GM21526 (cell line): Measurements from ENCODE around the gene FAM163B.

Experiments
- ATAC-seq: cut with Tn5 transposase; IDR thresholded peaks from one replicate; pipeline ENCODE4 v1.9.1; 2021; ENCODE audit warnings: moderate library complexity; ENCODE audit not compliant: unreplicated experiment, low FRiP score

FAM163B gene

GRCh38 chr9:133603135-133603927 is 5.9 kb downstream of the FAM163B start:
- no peak for ATAC-seq

DNA sequence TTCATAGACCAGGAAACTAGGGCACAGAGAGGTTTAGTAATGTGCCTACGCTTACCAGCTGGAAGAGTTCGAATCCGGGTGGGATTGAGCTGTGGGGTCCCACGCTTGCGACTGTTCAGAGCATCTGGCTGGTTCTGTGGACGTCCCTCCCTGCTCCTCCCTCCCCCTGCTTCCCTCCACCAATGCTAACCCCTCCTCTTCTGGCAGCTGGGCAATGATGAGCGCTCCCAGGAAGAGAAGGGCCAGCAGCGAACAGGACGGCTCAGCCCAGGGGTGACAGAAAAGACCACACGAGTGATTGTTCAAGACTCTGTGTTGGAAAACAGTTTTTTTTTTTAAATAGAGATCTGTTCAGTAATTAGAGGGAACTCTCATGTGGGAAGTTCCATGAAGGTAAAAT is 6.9 kb downstream of the FAM163B start:
- no peak for ATAC-seq

DNA sequence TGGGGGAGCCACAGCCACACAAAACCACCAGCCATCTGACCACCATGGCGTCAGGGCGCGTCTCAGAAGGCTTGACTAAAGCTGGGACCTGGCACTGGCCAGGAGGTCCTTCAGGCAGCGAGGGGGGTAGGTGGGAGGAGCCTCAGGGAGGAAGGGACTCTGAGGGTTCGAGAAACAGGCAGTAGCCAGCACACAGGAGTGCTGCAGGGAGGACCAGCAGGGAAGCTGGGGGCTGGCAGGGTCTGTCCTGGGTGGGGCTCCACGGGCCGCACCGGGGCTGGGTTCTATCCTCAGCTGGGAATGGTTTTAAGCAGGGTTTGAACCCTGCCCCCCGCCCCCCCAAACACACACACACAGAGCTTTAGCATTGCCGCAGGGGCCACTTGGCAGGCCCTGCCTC is 7.4 kb downstream of the FAM163B start:
- ATAC-seq, result no peak

DNA sequence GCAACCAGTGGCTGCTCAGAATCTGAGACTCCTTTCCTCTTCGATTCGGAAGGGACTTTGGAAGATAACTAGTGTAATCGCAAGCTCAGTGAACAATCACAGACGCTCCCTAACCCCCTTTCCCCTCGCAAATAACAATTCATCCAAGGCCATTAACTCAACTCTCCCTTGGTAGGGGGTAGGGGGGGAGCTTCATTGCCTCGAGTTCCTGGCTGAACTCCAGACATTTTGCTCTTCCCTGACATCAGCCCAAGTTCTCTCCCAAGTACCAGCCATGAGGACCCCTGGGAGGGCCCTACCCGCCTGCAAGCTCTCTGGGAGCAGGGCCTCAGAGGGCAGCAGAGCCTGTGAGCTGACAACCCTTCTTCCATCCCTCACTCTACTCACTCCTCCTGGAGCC is 8.4 kb downstream of the FAM163B start:
- no peak for ATAC-seq

DNA sequence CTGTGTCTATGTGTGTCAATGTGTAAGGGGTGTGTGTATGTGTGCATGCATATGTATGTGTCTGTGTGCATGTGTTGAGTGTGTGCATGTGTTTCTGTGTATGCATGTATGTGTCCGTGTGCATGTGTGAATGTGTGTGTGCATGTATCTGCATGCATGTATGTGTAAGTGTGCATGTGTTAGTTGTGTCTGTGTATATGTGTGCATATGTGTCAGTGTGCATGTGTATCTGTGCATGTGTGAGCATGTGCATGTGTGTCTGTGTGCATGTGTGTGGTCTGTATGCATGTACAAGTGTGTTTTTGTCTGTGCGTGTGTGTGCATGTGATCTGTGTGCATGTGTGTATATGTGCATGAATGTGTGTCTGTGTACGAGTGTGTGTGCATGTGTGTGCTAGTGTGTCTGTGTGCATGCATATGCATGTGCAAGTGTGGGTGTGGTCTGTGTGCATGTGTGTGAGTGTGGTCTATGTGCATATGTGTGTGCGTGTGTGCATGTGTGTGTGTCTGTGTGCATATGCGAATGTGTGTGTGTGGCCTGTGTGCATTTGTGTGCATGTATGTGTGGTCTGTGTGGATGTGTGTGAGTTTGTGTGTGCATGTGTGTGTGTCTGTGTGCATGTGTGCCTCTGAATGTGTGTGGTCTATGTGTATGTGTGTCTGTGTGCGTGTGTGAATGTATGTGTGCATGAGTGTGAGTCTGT is 9.6 kb downstream of the FAM163B start:
- ATAC-seq, result no peak

DNA sequence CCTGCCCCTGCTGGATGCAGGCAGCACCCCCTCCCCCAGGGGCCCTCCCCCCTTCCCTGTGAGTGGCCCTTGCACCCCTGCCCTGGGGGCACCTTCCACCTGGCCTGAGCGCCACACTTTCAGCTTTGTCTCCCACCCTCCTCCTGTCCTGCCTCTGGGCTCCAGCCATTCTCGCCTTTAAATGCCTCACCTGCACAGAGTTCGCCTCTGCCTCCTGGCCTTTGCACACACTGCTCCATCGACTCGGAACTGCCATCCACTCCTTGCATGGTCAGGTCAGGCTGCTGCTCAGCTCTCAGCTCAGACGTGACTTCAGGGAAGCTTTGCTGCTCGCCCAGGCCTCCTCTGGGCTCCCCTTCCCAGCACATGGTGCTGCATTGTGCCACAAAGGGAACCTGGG is 10.2 kb downstream of the FAM163B start:
- ATAC-seq, result no peak

- no peak for ATAC-seq
These were observed 11.8 kb downstream of the FAM163B start for GRCh38 chr9:133597316-133597957.

GRCh38 chr9:133595910-133596309 is 13.3 kb downstream of the FAM163B start:
- no peak for ATAC-seq

GRCh38 chr9:133594310-133594709 is 14.9 kb downstream of the FAM163B start:
- ATAC-seq, result no peak

GRCh38 chr9:133593587-133594253 is 15.5 kb downstream of the FAM163B start:
- no peak for ATAC-seq

- no peak for ATAC-seq
These were observed 16.3 kb downstream of the FAM163B start for GRCh38 chr9:133592731-133593409.

- ATAC-seq, result no peak
These were observed 17.2 kb downstream of the FAM163B start for GRCh38 chr9:133591985-133592384.

DNA sequence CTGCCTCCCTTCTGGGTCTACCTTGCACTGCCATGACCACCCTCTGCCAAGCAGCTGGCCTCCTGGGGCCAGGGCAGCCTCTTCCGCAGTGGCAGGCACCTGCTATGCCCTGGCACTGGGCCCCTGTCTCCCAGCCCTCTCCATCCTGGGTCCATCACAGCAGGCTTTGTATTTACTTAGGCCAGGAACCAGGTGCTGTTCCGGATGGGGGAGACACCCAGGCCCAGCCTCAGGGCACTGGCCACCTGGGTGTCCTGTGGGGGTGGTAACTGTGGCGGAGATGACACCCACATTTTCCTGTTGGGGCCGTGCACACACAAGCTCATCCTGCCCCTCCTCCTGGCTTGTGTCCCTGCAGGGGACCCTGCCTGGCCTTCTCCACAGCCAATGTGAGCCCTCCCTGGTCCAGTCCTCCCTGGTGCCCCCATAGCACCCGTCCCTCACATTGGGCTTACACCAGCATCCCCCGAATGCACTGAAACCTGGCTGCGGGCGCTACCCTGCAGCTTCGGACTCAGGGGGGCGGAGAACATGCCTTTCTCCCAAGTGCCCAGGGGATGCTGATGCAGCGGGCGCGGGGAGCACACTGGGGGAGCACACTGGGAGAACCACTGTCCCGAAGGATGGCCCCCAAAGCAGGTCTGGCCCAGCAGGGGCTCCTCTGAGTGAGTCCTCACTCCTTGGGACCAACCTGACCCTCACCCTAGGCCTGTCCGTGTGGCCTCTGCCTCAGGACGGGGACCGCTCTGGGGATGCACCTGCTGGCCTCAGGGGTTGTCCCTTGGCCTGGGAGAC is 17.9 kb downstream of the FAM163B start:
- no peak for ATAC-seq

- ATAC-seq, result no peak
These were observed 18.8 kb downstream of the FAM163B start for GRCh38 chr9:133590231-133590855.

DNA sequence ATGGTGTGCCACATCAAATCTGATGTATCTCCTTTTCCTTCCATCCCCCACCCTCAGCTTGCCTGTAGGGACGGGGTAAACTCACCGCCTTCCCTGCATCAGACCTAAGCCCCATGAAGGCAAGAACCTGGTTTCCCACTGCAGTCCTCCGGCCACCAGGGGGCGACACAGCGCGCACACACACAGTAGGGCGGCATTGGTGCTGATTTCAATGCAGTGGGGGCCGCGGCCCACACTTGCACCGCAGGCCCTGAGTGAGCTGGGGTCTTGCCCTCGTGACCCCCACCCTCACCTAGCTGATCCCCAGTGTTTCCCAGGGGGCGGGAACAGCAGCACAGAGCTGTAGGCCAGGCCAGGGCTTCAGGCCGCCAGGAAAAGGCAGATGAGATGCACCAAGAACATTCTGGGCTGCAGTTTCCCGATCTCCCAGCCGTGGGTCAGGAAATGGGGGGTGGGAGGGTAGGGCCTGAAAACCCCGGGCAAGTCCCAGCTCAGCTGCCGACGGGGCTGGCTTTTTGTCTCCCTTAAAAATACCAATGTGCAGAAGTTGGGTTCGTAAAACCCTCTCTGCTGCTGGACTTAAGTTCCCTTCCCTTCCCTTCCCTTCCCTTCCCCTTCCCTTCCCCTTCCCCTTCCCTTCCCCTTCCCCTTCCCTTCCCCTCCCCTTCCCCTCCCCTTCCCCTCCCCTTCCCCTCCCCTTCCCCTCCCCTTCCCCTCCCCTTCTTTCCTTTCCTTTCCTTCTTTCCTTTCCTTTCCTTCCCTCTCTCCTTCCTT is 19.5 kb downstream of the FAM163B start:
- ATAC-seq, result no peak

DNA sequence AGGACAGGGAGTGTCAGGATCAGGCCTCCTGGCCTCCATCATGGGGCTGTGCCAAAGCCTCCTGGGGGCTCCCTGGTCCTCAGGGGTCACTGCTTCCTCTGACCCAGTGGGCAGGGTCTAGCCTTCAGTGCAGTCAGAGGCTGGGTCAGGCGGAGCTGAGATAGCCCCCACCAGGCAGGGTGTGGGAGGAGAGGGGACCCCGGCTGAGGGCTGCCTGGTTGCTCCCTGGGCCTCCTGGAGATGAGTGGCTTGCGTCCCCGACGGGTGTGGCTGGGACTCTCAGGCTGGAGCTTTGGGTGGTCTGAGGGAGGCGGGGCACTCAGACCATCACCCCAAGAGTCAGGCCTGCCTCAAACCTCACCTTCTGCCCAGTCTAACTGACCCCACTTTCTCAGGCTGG is 21.7 kb downstream of the FAM163B start:
- ATAC-seq, result no peak

DNA sequence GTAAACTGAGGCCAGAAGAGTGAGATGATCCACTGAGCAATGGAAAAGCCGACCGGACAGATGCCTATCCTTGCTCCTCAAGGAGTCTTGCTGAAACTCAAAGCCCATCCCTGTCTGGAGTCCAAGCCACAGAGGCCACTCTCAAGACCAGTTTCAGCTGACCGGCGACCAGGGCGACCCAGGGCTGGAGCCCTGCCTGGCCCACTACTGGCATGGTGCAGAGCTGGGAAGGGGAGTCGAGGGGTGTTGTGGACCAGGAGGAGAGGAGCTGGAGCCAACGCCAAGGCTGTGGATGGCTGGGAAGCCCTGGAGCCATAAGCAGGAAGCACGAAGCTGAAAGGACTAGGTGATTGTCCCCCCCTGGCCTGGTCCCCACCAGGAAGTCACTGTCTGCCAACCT is 22.1 kb downstream of the FAM163B start:
- ATAC-seq, result no peak

GRCh38 chr9:133585481-133586351 is 23.5 kb downstream of the FAM163B start:
- ATAC-seq, result no peak
